Mesendoderm (in vitro differentiated cells): ENCODE data around the gene TMEM175. TPM values are rescaled to one million over a fixed set of nuclear protein-coding genes. Genes with fewer than 3 reads are reported as not detected.

Experiments used
- DNase-seq: peaks from one replicate; pipeline ENCODE4 v3.0.0; 2013
- H2AK5ac ChIP-seq: 2 replicates; pipeline ENCODE4 v1.6.1; 2013; ENCODE audit warnings: low read length, inconsistent platforms
- H2BK120ac ChIP-seq: 2 replicates; pipeline ENCODE4 v1.6.1; 2013; ENCODE audit warnings: low read depth, mild to moderate bottlenecking, low read length, moderate library complexity, mixed read lengths
- H2BK15ac ChIP-seq: replicated peaks from 2 replicates; pipeline ENCODE4 v1.6.1; 2013; ENCODE audit warnings: low read depth, mild to moderate bottlenecking, moderate library complexity
- H2BK5ac ChIP-seq: 2 replicates; pipeline ENCODE4 v1.6.1; 2013; ENCODE audit warnings: low read length, inconsistent platforms
- H3K18ac ChIP-seq: 2 replicates; pipeline ENCODE4 v1.6.1; 2013; ENCODE audit warnings: mild to moderate bottlenecking, low read length, mixed read lengths
- H3K23ac ChIP-seq: one replicate; pipeline ENCODE4 v1.6.1; 2013; ENCODE audit warnings: low read length
- H3K27ac ChIP-seq: 2 replicates; pipeline ENCODE4 v1.5.1; 2013; ENCODE audit warnings: low read depth, mild to moderate bottlenecking, inconsistent platforms, low read length, moderate library complexity
- H3K27me3 ChIP-seq: 2 replicates; pipeline ENCODE4 v1.6.1; 2013; ENCODE audit warnings: low read length, control low read depth, mild to moderate bottlenecking, inconsistent platforms; ENCODE audit not compliant: insufficient read depth, poor library complexity
- H3K36me3 ChIP-seq: 2 replicates; pipeline ENCODE4 v1.6.1; 2013; ENCODE audit warnings: low read length, inconsistent platforms; ENCODE audit not compliant: control insufficient read depth, insufficient read depth
- H3K4ac ChIP-seq: one replicate; pipeline ENCODE4 v1.6.1; 2013; ENCODE audit warnings: low read depth, mild to moderate bottlenecking, low read length, moderate library complexity
- H3K4me1 ChIP-seq: 2 replicates; pipeline ENCODE4 v1.6.1; 2013; ENCODE audit warnings: low read depth, low read length, inconsistent platforms; ENCODE audit not compliant: control insufficient read depth
- H3K4me2 ChIP-seq: 2 replicates; pipeline ENCODE4 v1.6.1; 2013; ENCODE audit warnings: low read length
- H3K4me3 ChIP-seq: 2 replicates; pipeline ENCODE4 v1.5.1; 2013; ENCODE audit warnings: mild to moderate bottlenecking, low read length
- H3K56ac ChIP-seq: one replicate; pipeline ENCODE4 v1.6.1; 2013; ENCODE audit warnings: low read length
- H3K79me1 ChIP-seq: 2 replicates; pipeline ENCODE4 v1.6.1; 2013; ENCODE audit warnings: low read length, inconsistent platforms
- H3K79me2 ChIP-seq: 2 replicates; pipeline ENCODE4 v1.6.1; 2013; ENCODE audit warnings: mild to moderate bottlenecking, low read length; ENCODE audit not compliant: control insufficient read depth, insufficient read depth
- H3K9ac ChIP-seq: 2 replicates; pipeline ENCODE4 v1.6.1; 2013; ENCODE audit warnings: low read length, inconsistent platforms
- H4K5ac ChIP-seq: one replicate; pipeline ENCODE4 v1.6.1; 2013; ENCODE audit warnings: low read length
- H4K8ac ChIP-seq: one replicate; pipeline ENCODE4 v1.6.1; 2013; ENCODE audit warnings: low read depth, mild to moderate bottlenecking, control low read depth, low read length, moderate library complexity
- WGBS: extraction: QIAGEN DNeasy Blood & Tissue Kit; methylation state at CpG from one replicate; pipeline ENCODE4 v1.1.7; 2013; ENCODE audit warnings: low lambda C conversion rate, missing lambda C conversion rate; ENCODE audit not compliant: insufficient coverage; ENCODE audit errors: extremely low coverage; 5-methylcytosine and 5-hydroxymethylcytosine counted together
- polyA plus RNA-seq, 2 experiments: library from polyadenylated mRNA; stranded (reverse); fragments of 200-250 nt; gene quantifications; one replicate each; pipeline ENCODE4 v1.2.3, GENCODE V29; 2013

Gene TMEM175, protein sequence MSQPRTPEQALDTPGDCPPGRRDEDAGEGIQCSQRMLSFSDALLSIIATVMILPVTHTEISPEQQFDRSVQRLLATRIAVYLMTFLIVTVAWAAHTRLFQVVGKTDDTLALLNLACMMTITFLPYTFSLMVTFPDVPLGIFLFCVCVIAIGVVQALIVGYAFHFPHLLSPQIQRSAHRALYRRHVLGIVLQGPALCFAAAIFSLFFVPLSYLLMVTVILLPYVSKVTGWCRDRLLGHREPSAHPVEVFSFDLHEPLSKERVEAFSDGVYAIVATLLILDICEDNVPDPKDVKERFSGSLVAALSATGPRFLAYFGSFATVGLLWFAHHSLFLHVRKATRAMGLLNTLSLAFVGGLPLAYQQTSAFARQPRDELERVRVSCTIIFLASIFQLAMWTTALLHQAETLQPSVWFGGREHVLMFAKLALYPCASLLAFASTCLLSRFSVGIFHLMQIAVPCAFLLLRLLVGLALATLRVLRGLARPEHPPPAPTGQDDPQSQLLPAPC
- polyA plus RNA-seq (2013, experiment 1 of 2): 3.8 TPM
- polyA plus RNA-seq (2013, experiment 2 of 2): 3.0 TPM

DNA sequence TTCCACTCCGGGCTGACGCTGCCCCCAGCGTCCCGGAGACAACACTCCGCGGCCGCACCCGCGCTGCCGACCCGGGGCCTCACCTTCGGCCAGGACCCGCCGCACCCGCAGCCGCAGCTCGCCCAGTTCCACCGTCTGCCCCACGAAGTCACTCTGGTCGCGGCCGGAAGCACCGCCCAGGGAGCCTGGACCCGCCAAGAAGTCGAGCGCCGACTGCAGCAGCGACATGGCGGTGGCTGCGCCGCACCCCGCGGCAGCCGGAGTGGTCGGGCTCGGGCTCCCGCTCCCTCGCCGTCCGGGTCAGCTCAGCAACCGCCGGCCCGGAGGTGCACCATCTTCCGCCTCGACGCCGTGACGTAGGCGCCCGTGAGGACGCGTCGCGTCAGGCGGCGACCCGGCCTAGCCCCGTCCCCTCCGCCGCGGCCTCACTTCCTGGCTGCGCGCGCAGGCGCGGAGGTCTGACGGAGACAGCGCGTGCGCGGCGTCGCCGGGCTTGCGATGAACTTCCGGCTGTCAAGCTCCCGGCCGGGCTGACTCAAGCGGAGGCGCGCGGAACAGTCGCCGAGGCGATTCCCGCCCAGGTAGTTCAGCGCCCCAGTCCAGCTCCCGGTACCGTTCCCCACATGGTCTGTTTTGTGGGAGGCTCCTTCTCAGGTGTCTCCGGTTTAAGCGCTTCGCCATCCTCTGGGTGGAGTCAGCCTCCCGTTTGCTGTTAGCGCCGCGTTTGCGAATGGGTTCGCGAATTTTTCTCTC is at the start of gene TMEM175, which contains the start of gene GAK:
Gene TMEM175 (plus strand): TSS at position 501 of the 753 bp plus-strand sequence. CDS start 15,280 bp downstream, outside the sequence.
Gene GAK (minus strand): TSS at position 357 of the 753 bp plus-strand sequence. CDS start 129 bp downstream, at position 228.
- Histone ChIP-seq H3K4me1 (peaks cover 4% of the 10 kb centered on the region), H4K8ac (no peak within 1 kb of the TSS), H3K23ac (peak within 1 kb of the TSS; percentile 94), H2BK5ac (no peak within 1 kb of the TSS), H3K18ac (peak within 1 kb of the TSS; percentile 5), H3K56ac (peak within 1 kb of the TSS; percentile 97), H2AK5ac (no peak within 1 kb of the TSS), H3K79me2 (peaks cover 22% of the 10 kb centered on the region), H3K4me3 (peak within 1 kb of the TSS; percentile 80), H2BK15ac (no peak within 1 kb of the TSS), H3K27me3 (no peaks in the 10 kb centered on the region), H3K27ac (peak within 1 kb of the TSS; percentile 2), H4K5ac (no peak within 1 kb of the TSS), H3K9ac (peak within 1 kb of the TSS; percentile 93), H3K4me2 (peak within 1 kb of the TSS; percentile 100), H3K79me1 (peaks cover 12% of the 10 kb centered on the region), H2BK120ac (no peak within 1 kb of the TSS), H3K4ac (no peak within 1 kb of the TSS), H3K36me3 (no peaks in the 10 kb centered on the region)
- no CpG with 5 or more reads among the region's 99 CpGs for WGBS
- DNase-seq: peak; percentile 97

DNA sequence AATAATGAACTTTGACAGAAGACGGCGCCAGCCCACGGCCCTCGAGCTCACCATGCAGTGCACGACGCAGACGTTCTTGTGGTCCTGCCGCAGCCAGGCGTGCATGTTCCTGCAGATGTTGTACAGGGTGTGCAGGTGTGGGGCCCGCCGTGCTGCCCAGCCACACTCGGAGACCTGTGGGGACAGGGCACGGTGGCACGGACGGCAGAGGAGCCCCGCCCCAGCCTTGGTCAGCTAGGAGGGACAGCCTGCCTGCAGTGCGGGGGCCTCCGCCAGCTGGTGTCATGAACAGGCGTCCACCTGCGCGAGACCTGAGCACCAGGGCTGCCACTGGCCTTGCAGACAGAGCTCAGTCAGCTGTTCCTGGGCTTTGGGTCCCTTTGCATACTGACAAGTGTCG is 49.6 kb upstream of the TMEM175 start:
- Histone ChIP-seq H3K36me3 (peaks cover 2% of the 10 kb centered on the region), H3K79me1 (no peaks in the 10 kb centered on the region), H3K4me3 (no peak overlapping the region), H4K5ac (no peak overlapping the region), H3K4me2 (no peak overlapping the region), H3K4ac (no peak overlapping the region), H2AK5ac (no peak overlapping the region), H4K8ac (no peak overlapping the region), H3K27ac (no peak overlapping the region), H3K79me2 (no peaks in the 10 kb centered on the region), H3K23ac (no peak overlapping the region), H2BK120ac (no peak overlapping the region), H3K9ac (no peak overlapping the region), H2BK5ac (no peak overlapping the region), H3K4me1 (no peaks in the 10 kb centered on the region), H2BK15ac (no peak overlapping the region), H3K56ac (no peak overlapping the region), H3K18ac (no peak overlapping the region), H3K27me3 (no peaks in the 10 kb centered on the region)
- DNase-seq: no peak
- no CpG with 5 or more reads among the region's 22 CpGs for WGBS

- Histone ChIP-seq H3K56ac (no peak overlapping the region), H3K27ac (no peak overlapping the region), H4K5ac (no peak overlapping the region), H2BK5ac (no peak overlapping the region), H3K23ac (no peak overlapping the region), H2BK15ac (no peak overlapping the region), H2AK5ac (no peak overlapping the region), H3K9ac (no peak overlapping the region), H3K4me1 (no peaks in the 10 kb centered on the region), H3K4me3 (no peak overlapping the region), H3K79me2 (no peaks in the 10 kb centered on the region), H3K4ac (no peak overlapping the region), H3K27me3 (no peaks in the 10 kb centered on the region), H3K4me2 (no peak overlapping the region), H3K79me1 (no peaks in the 10 kb centered on the region), H3K36me3 (peaks cover 2% of the 10 kb centered on the region), H2BK120ac (no peak overlapping the region), H3K18ac (no peak overlapping the region), H4K8ac (no peak overlapping the region)
- DNase-seq: no peak
- WGBS: no CpG with 5 or more reads among the region's 26 CpGs
These were observed 48.7 kb upstream of the TMEM175 start for GRCh38 chr4:883377-884095.

DNA sequence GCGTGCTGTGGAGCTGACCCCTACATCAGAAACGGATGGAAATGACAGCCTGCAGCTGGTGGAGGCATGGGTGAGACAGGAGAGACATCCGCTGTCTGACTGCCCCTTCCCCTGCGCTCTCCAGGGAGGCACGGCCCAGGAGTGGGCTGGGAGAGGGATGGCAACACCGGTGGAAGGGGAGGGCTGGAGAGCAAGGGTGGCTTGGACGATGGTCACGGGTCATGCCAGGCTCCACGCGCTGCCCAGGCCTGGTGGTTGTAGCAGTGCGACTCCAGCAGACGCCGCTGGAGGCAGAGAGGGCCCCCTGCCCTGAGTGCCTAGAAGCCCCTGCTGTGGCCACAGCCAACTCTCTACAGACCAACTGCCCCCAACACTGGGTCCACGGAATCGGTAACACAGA is 48.0 kb upstream of the TMEM175 start:
- Histone ChIP-seq H3K79me2 (no peaks in the 10 kb centered on the region), H3K36me3 (no peaks in the 10 kb centered on the region), H3K4me3 (no peak overlapping the region), H4K8ac (no peak overlapping the region), H3K18ac (no peak overlapping the region), H3K79me1 (no peaks in the 10 kb centered on the region), H2BK5ac (no peak overlapping the region), H4K5ac (no peak overlapping the region), H3K27ac (no peak overlapping the region), H3K4me2 (no peak overlapping the region), H3K4ac (no peak overlapping the region), H3K56ac (no peak overlapping the region), H2AK5ac (no peak overlapping the region), H3K23ac (no peak overlapping the region), H3K27me3 (no peaks in the 10 kb centered on the region), H2BK15ac (no peak overlapping the region), H3K4me1 (no peaks in the 10 kb centered on the region), H2BK120ac (no peak overlapping the region), H3K9ac (no peak overlapping the region)
- WGBS: no CpG with 5 or more reads among the region's 15 CpGs
- no peak for DNase-seq

DNA sequence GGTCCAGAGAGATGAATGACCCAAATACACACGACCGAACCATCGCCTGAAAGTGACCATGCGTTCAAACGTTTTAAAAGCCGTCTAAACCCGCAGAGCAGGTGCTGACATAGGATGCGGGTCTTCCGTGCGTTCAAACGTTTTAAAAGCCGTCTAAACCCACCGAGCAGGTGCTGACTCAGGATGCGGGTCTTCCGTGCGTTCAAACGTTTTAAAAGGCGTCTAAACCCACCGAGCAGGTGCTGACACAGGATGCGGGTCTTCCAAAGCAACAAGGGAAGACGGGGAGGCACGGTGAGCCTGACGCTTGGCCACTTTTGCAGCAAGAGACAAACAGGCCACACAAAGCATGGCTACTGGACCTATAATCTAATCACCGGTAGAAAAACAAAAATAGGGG is 47.4 kb upstream of the TMEM175 start:
- no peak overlapping the region for H2BK120ac ChIP-seq
- no peak overlapping the region for H2BK5ac ChIP-seq
- no peaks in the 10 kb centered on the region for H3K4me1 ChIP-seq
- H2BK15ac ChIP-seq: no peak overlapping the region
- no peak overlapping the region for H3K18ac ChIP-seq
- H3K36me3 ChIP-seq: no peaks in the 10 kb centered on the region
- no peak overlapping the region for H3K27ac ChIP-seq
- no peak overlapping the region for H2AK5ac ChIP-seq
- no peak overlapping the region for H4K8ac ChIP-seq
- no peaks in the 10 kb centered on the region for H3K27me3 ChIP-seq
- no peak for DNase-seq
- no peak overlapping the region for H3K4ac ChIP-seq
- H3K4me2 ChIP-seq: no peak overlapping the region
- no CpG with 5 or more reads among the region's 24 CpGs for WGBS
- H3K9ac ChIP-seq: no peak overlapping the region
- no peaks in the 10 kb centered on the region for H3K79me2 ChIP-seq
- no peak overlapping the region for H4K5ac ChIP-seq
- H3K23ac ChIP-seq: no peak overlapping the region
- no peak overlapping the region for H3K56ac ChIP-seq
- H3K4me3 ChIP-seq: no peak overlapping the region
- no peaks in the 10 kb centered on the region for H3K79me1 ChIP-seq
